RWPE2 (cell line): Measurements from ENCODE around the gene ACIN1.

ENCODE experiments used
- ATAC-seq: fragments of 200-7000 bp; cut with Tn5 transposase; 3 replicates; pipeline ENCODE4 v1.9.1; 2021; ENCODE audit warnings: low read depth
- DNase-seq: peaks from one replicate; pipeline ENCODE4 v3.0.0-alpha.2; 2020; ENCODE audit warnings: low spot score
- H3K27ac ChIP-seq: fragments of 450-650 bp; 2 replicates; pipeline ENCODE4 v1.5.1; 2017; ENCODE audit warnings: mild to moderate bottlenecking; ENCODE audit not compliant: poor library complexity, severe bottlenecking
- H3K27me3 ChIP-seq: fragments of 250-450 bp; sonication (Bioruptor Pico); 2 replicates; pipeline ENCODE4 v1.5.1; 2021; ENCODE audit warnings: mild to moderate bottlenecking, moderate library complexity; ENCODE audit not compliant: insufficient read depth, poor library complexity, severe bottlenecking
- H3K36me3 ChIP-seq: fragments of 250-450 bp; sonication (Bioruptor Pico); 2 replicates; pipeline ENCODE4 v1.5.1; 2020; ENCODE audit warnings: low read depth, mild to moderate bottlenecking, moderate library complexity
- H3K4me1 ChIP-seq: fragments of 250-450 bp; sonication (Bioruptor Pico); 2 replicates; pipeline ENCODE4 v1.5.1; 2021; ENCODE audit warnings: mild to moderate bottlenecking, moderate library complexity; ENCODE audit not compliant: insufficient read depth, poor library complexity, severe bottlenecking
- H3K4me3 ChIP-seq: fragments of 250-450 bp; sonication (Bioruptor Pico); 2 replicates; pipeline ENCODE4 v1.5.1; 2021; ENCODE audit warnings: mild to moderate bottlenecking, moderate library complexity; ENCODE audit not compliant: severe bottlenecking
- H3K9me3 ChIP-seq: fragments of 250-450 bp; sonication (Bioruptor Pico); 2 replicates; pipeline ENCODE4 v1.5.1; 2021; ENCODE audit warnings: mild to moderate bottlenecking, moderate library complexity; ENCODE audit not compliant: severe bottlenecking
- CTCF ChIP-seq: fragments of 450-650 bp; IDR thresholded peaks from one replicate; pipeline ENCODE4 v1.5.1; 2017; ENCODE audit warnings: mild to moderate bottlenecking, moderate library complexity; ENCODE audit not compliant: poor library complexity, severe bottlenecking

ACIN1 gene

GRCh38 chr14:23021889-23022442, 73.0 kb downstream of the ACIN1 start:
- Histone ChIP-seq H3K9me3 (no peaks in the 10 kb centered on the region), H3K36me3 (peaks cover 23% of the 10 kb centered on the region), H3K27me3 (no peaks in the 10 kb centered on the region), H3K27ac (no peak overlapping the region), H3K4me3 (no peak overlapping the region), H3K4me1 (no peaks in the 10 kb centered on the region)
- no peak for DNase-seq
- no peak for ATAC-seq
- TF ChIP-seq CTCF, result no peak

GRCh38 chr14:23021434-23021833, 73.5 kb downstream of the ACIN1 start:
- Histone ChIP-seq H3K9me3 (no peaks in the 10 kb centered on the region), H3K27ac (no peak overlapping the region), H3K4me1 (no peaks in the 10 kb centered on the region), H3K4me3 (no peak overlapping the region), H3K27me3 (no peaks in the 10 kb centered on the region), H3K36me3 (peaks cover 21% of the 10 kb centered on the region)
- TF ChIP-seq CTCF, result no peak
- ATAC-seq, result no peak
- DNase-seq, result no peak

- DNase-seq (no peak), ATAC-seq (0 out of 3 replicates have a peak, but pooled peaks have one; percentile 7)
Observed at GRCh38 chr14:23020143-23021128, 74.5 kb downstream of the ACIN1 start.

GRCh38 chr14:23018107-23018506, 76.8 kb downstream of the ACIN1 start:
- Histone ChIP-seq H3K27me3 (no peaks in the 10 kb centered on the region), H3K27ac (no peak overlapping the region), H3K4me3 (no peak overlapping the region), H3K4me1 (no peaks in the 10 kb centered on the region), H3K9me3 (no peaks in the 10 kb centered on the region), H3K36me3 (no peaks in the 10 kb centered on the region)
- ATAC-seq, result no peak
- DNase-seq, result no peak
- no peak for TF ChIP-seq CTCF

More at GRCh38 chr14:23020143-23021128, 74.5 kb downstream of the ACIN1 start:
- TF ChIP-seq CTCF, result no peak
- Histone ChIP-seq H3K9me3 (no peaks in the 10 kb centered on the region), H3K4me3 (no peak overlapping the region), H3K27ac (no peak overlapping the region), H3K27me3 (no peaks in the 10 kb centered on the region), H3K36me3 (peaks cover 11% of the 10 kb centered on the region), H3K4me1 (no peaks in the 10 kb centered on the region)

- Histone ChIP-seq H3K27me3 (no peaks in the 10 kb centered on the region), H3K36me3 (no peaks in the 10 kb centered on the region), H3K9me3 (no peaks in the 10 kb centered on the region), H3K4me1 (no peaks in the 10 kb centered on the region), H3K27ac (no peak overlapping the region), H3K4me3 (no peak overlapping the region)
- ATAC-seq, result no peak
- no peak for TF ChIP-seq CTCF
- DNase-seq, result no peak
Observed at GRCh38 chr14:23017091-23017490, 77.8 kb downstream of the ACIN1 start.
